NCI-H446 treated with DMSO at 0.1 percent for 48 hours (cell line): ENCODE data around the gene LAPTM5.

ENCODE experiments used
- DNase-seq: peaks from one replicate; lab custom pipeline; 2025; lab: John Stamatoyannopoulos, UW

The LAPTM5 gene

GRCh38 chr1:30755746-30756145 lies 1.8 kb downstream of the LAPTM5 start:
- no peak for DNase-seq

DNA sequence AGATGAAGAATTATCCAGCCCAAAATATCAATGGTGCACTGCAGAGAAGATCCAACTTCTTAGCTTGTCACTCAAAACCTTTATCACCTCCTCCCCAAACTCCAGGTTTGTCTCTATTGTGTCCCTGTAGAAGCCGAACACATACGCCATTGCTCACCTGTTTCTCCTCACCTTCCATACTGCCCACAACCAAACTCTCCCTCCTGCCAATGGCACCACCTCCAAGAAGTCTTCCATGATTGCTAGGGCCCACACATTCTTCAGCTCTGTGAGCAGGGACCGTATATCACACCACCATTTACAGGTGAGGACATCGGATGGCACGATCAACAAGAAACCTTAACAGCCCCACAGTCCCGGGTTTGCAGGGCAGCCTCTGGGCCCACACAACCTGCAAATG lies 2.2 kb downstream of the LAPTM5 start:
- no peak for DNase-seq

- no peak for DNase-seq
These were observed 2.8 kb downstream of the LAPTM5 start for GRCh38 chr1:30754684-30755171.

DNA sequence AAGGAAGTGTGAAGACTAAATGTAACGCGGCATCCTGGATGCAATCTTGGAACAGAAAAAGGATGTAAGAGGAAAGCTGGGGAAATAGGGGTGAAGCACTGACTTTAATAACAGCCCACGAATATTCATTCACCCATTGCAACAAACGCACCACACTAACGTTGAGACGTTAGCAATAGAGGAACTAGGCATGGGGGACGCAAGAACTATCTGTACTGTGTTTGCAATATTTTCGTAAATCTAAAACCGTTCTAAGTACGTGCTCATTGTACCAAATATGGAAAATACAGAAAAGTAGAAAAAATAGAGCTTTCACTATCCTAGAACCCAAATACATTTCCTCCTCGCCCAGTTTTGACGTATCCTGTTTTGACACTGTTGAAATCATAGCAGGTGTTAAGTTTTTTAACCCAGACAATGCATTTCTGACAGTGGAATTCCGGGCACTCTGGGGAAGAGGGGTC lies 3.9 kb downstream of the LAPTM5 start:
- no peak for DNase-seq

DNA sequence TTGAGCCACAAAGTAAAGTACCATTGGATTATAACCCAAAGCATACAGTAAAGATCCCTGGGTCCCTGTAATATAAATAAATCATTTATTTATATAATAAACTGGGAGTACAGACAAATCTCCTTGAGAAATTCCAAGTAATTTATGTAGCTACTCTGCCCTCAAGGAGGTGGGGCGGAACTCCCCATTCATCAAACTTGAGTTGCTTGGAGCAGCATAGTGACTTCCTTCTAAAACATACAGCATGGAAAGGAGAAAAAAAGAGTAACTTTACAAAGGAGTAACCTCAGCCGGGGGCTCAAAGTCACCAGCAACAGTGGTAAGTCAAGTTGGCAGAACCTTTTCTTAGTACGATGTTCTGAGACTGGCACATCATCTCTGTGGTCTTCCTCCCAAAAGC lies 4.5 kb downstream of the LAPTM5 start:
- DNase-seq: no peak

GRCh38 chr1:30752651-30752908 lies 5.0 kb downstream of the LAPTM5 start:
- DNase-seq: no peak

DNA sequence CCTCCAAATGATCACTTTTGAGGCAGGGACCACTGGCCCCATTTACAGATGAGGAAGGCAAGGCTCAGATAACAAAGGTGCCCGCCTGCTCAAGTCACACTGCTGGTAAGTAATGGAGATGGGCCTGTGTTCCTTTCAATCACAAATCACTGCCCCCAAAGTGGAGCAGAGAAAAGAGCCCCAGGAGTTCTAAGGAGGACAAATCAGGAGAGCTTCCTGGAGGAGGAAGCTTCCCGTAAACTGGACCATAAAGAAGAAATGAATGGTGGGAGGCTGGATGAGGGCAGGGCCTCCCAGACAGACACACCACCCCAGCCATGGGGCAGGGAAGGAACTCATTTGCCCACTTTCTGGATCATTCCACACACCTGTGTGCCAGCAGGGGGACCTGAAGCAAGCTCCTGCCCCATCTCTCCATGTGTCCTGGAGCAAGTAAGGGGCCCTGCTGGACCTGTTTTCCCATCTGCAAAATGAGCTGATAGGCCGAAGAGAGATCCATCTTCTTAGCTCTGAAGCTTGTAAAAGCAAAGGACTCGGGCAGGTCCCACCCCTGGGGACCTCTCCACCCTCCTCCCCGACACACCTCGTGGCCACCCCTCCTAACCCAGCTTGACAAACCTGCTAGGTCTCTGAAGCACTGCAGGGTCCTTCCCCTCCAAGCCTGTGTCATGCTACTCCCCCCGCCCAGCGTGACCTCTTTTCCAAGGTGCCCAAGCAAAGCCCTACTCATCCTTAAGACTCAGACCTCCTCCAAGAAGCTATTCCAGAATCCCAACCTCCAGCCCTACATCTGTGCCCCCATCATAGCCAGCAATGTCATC lies 5.5 kb downstream of the LAPTM5 start:
- no peak for DNase-seq

- DNase-seq: no peak
These were observed 6.8 kb downstream of the LAPTM5 start for GRCh38 chr1:30750731-30751291.

- no peak for DNase-seq
These were observed 7.6 kb downstream of the LAPTM5 start for GRCh38 chr1:30749691-30750583.

GRCh38 chr1:30748699-30749401 lies 8.7 kb downstream of the LAPTM5 start:
- no peak for DNase-seq

GRCh38 chr1:30748098-30748698 lies 9.4 kb downstream of the LAPTM5 start:
- DNase-seq: peak; percentile 51

GRCh38 chr1:30747033-30748008 lies 10.3 kb downstream of the LAPTM5 start:
- DNase-seq: no peak

DNA sequence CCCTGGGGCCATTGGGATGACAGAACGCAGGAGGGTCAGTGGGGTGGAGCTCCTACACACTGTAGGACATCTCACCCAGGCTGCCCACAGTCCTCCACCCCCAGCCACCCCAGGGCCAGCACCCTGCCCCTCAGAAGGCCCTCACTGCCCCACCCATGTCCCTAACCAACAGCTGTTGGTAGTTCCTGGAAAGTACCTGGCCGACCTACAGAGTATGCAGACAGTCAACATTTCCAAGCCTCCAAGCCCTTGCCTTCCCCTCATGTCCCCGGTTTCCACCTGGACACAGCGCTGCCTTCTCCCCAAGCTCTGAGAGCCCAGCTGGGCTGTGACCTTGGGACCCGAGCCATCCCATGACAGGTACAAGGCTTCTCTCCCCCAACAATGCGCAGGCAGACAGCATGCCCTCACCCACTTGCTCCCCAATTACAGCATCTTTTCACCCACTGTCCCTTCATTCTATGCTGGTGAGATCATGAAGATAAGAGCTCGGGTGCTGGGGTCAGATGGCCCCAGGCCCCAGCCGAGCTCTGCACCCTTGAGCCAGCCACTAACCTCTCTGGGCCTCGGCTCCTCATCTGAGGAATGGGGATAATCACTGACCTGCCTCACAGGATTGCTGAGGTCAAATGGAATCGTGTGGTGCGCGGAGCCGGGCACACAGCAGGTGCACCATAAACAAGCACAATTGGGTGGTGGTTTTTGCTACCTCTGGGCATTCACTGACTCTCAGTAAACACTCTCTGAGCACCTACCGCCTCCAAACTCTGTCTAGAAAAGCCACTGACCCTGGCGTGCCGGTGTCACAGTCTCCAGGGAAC lies 11.2 kb downstream of the LAPTM5 start:
- no peak for DNase-seq

GRCh38 chr1:30745834-30746208 lies 11.8 kb downstream of the LAPTM5 start:
- no peak for DNase-seq

GRCh38 chr1:30745156-30745833 lies 12.3 kb downstream of the LAPTM5 start:
- DNase-seq: no peak

- no peak for DNase-seq
These were observed 13.4 kb downstream of the LAPTM5 start for GRCh38 chr1:30744060-30744756.

GRCh38 chr1:30743584-30744059 lies 14.0 kb downstream of the LAPTM5 start:
- no peak for DNase-seq

DNA sequence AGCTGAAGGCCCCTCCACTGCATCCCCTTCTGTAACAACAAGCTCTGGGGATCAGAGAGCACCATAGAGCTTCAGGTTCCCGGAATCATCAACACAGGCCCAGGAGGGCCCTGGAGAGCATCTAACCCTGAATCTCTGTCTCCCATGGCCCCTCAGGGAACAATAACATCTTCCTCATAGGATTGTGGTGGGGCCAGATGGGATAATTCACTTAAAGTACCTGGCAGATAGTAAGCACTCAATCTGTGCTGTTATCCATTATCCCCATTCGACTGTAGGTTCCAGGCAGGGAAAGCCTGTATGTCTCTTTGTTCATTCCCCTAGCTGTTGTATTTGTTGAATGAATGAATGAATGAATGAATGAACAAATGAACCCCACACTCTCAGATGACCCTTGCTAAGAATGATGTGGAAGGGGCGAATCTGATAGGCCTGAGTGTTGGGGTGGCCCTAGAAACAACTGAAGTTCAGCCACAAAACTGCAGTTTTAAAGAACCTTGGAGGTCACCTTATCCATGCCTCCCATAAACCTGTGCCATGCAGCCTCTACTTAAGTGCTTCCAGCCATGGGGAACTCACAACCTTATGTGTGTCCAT lies 14.5 kb downstream of the LAPTM5 start:
- DNase-seq: no peak
